ENCODE measurements around the gene CCT6A. TPM values are rescaled to one million over a fixed set of nuclear protein-coding genes. Genes with fewer than 3 reads are reported as not detected.

Gene CCT6A
- total and polyA plus RNA-seq, 2 of the 4 experiments (the other 2 are of a cell fraction) = 135 to 265 TPM

DNA sequence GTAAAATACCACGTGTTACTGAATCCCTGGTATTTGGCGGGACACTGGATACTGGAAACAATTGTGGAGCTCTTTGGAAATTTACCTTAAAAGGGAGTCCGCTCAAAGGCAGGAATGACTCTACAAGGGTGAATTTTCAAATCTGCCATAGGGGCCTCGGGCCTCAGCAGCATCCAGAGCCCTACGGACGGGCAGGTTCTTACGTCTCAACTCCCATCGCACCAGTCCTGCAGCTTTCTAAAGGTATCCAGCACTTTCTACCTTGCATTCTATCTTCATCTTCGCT lies 569 bp upstream of the CCT6A start:
- Histone ChIP-seq H4K8ac (ENCODE audit: low read depth in 2 of 2, low read length in 2 of 2) (peak overlapping the region; percentile 97 to 98), H3K56ac (ENCODE audit: extremely low read depth, insufficient read depth, low read length) (peak overlapping the region; percentile 86), H4K91ac (ENCODE audit: insufficient read depth, low read depth, low read length) (peak overlapping the region; percentile 87), H3K9me1 (ENCODE audit: insufficient read depth, low read length) (peaks cover 6% of the 10 kb centered on the region; the same call in 1 of the 2 replicates), H2AK9ac (replicated peaks; ENCODE audit: low read depth, low read length, poor library complexity) (peak overlapping the region; percentile 13), H3K18ac (ENCODE audit: low read depth, low read length) (peak overlapping the region; percentile 56), H3K79me1 (ENCODE audit: low read depth in 1 of 2, low read length in 2 of 2) (peaks cover 24 to 47% of the 10 kb centered on the region in 2 experiments), H2BK120ac (ENCODE audit: low read depth, low read length) (peak overlapping the region; percentile 45; the same call in 1 of the 2 replicates), H3K27me3 (ENCODE audit: control insufficient read depth, insufficient read depth, low read length) (no peaks in the 10 kb centered on the region), H4K20me1 (ENCODE audit: insufficient read depth, low read length) (no peaks in the 10 kb centered on the region), H4K5ac (ENCODE audit: low read depth, low read length) (peak overlapping the region; percentile 83), H2AK5ac (ENCODE audit: low read depth, low read length) (peak overlapping the region; percentile 97), H3K9me3 (ENCODE audit: control insufficient read depth, insufficient read depth, low read length) (no peaks in the 10 kb centered on the region), H3K36me3 (ENCODE audit: control insufficient read depth, insufficient read depth, low read length) (peaks cover 10% of the 10 kb centered on the region), H3K23ac (ENCODE audit: low read depth, low read length) (peak overlapping the region; percentile 88), H3K4me3 (ENCODE audit: insufficient read depth, low read depth, low read length) (peak overlapping the region; percentile 75), H3K14ac (replicated peaks; ENCODE audit: low read depth, low read length) (peak overlapping the region; percentile 95), H3K4me1 (ENCODE audit: control insufficient read depth, insufficient read depth, low read length) (peaks cover 10% of the 10 kb centered on the region), H2BK5ac (ENCODE audit: low read depth, low read length, poor library complexity, severe bottlenecking) (peak overlapping the region; percentile 78), H3K4me2 (ENCODE audit: low read depth, low read length) (peak overlapping the region; percentile 82), H2BK15ac (ENCODE audit: low read depth, low read length) (no peak overlapping the region; the same call in 2 of the 3 replicates), H2AFZ (replicated peaks; ENCODE audit: low read length, poor library complexity) (peak overlapping the region; percentile 89), H3K4ac (ENCODE audit: low read depth, low read length) (peak overlapping the region; percentile 93), H2BK20ac (ENCODE audit: low read depth, low read length) (no peak overlapping the region), H3K27ac (ENCODE audit: insufficient read depth, low read length) (peak overlapping the region; percentile 92), H3K9ac (ENCODE audit: low read depth, low read length) (peak overlapping the region; percentile 94)
- no peak for DNase-seq
- ChIA-PET CTCF (interaction anchor here (0.6 to 1.4 kb wide), 2 partner anchors 14 to 428 kb away, joined by 3 read pairs; no protein-coding TSS in a partner anchor), POLR2A (ENCODE audit: unreplicated experiment) (interaction anchor here (1.3 to 1.4 kb wide), 2 partner anchors 11 to 14 kb away, joined by 6 to 7 read pairs; partner anchors contain the start of gene SUMF2)
- BruUV-seq (replicated peaks) = TSS peak; percentile 76
- ATAC-seq (ENCODE audit: low read depth) = no peak; the same call in 1 of the 2 replicates
- dilution Hi-C loops (cut with HindIII; ENCODE audit: low sequenced_read_pairs, unreplicated experiment) = no loop called here
- intact Hi-C loops (cut with micrococcal nuclease) = loop anchor here (1.0 to 5.0 kb wide), 3 partner anchors 11 to 44 kb away; no protein-coding TSS in a partner anchor
- WGBS, 2 experiments (ENCODE audit: extremely low coverage in 2 of 2, insufficient read length in 1 of 2) = 0% methylated on average over 1 of the region's 9 CpGs; no CpG with 5 or more reads in 1 of the 2 experiments
- TF ChIP-seq FOS (IDR thresholded peaks at IDR 0.05; ENCODE audit: low read depth, low read length) (no peak), CEBPB (IDR thresholded peaks at IDR 0.05; ENCODE audit: low read depth, low read length) (no peak), NFE2L2 (IDR thresholded peaks at IDR 0.05; ENCODE audit: low read depth, low read length) (no peak), MXI1 (IDR thresholded peaks at IDR 0.05; ENCODE audit: borderline replicate concordance, low read depth, low read length) (no peak), RCOR1 (IDR thresholded peaks at IDR 0.05; ENCODE audit: insufficient replicate concordance, low read length) (no peak), RFX5 (IDR thresholded peaks at IDR 0.05; ENCODE audit: low read depth, low read length) (no peak), POLR2A (IDR thresholded peaks at IDR 0.05; ENCODE audit: low read depth, low read length) (no peak), MAZ (IDR thresholded peaks at IDR 0.05; ENCODE audit: borderline replicate concordance, low read depth, low read length) (no peak), RAD21 (IDR thresholded peaks at IDR 0.05; ENCODE audit: low read length) (no peak), BHLHE40 (IDR thresholded peaks at IDR 0.05; ENCODE audit: low read depth, low read length) (no peak), SMC3 (IDR thresholded peaks at IDR 0.05; ENCODE audit: low read depth, low read length) (no peak), CHD1 (IDR thresholded peaks at IDR 0.05; ENCODE audit: low read depth, low read length) (no peak)
- TF ChIP-seq, protein P1, sequence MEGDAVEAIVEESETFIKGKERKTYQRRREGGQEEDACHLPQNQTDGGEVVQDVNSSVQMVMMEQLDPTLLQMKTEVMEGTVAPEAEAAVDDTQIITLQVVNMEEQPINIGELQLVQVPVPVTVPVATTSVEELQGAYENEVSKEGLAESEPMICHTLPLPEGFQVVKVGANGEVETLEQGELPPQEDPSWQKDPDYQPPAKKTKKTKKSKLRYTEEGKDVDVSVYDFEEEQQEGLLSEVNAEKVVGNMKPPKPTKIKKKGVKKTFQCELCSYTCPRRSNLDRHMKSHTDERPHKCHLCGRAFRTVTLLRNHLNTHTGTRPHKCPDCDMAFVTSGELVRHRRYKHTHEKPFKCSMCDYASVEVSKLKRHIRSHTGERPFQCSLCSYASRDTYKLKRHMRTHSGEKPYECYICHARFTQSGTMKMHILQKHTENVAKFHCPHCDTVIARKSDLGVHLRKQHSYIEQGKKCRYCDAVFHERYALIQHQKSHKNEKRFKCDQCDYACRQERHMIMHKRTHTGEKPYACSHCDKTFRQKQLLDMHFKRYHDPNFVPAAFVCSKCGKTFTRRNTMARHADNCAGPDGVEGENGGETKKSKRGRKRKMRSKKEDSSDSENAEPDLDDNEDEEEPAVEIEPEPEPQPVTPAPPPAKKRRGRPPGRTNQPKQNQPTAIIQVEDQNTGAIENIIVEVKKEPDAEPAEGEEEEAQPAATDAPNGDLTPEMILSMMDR (conservative IDR thresholded peaks at IDR 0.05; ENCODE audit: low read depth, low read length) = no peak
- in situ Hi-C loops (cut with MboI; ENCODE audit: low sequenced_read_pairs) = no loop called here
